Spleen (tissue), 11 donors: Measurements from ENCODE around the gene NLRP1. TPM values are rescaled to one million over a fixed set of nuclear protein-coding genes. Genes with fewer than 3 reads are reported as not detected.

Experiments used
- DNase-seq: peaks from one replicate; pipeline ENCODE4 v3.0.0-alpha.2; 2020
- H3K27ac ChIP-seq, 8 donors: fragments of 200-600 bp; sonication (generic) in 7 of 8; 1 replicate in 4 of 8; 2 replicates in 4 of 8; pipeline versions ENCODE4 v1.5.0 to v1.8.0; 2016 to 2021; ENCODE audit warnings: inconsistent platforms in 4 of 8, mild to moderate bottlenecking in 4 of 8, moderate library complexity in 1 of 8
- H3K27me3 ChIP-seq, 7 donors: fragments of 200-600 bp; sonication (generic) in 6 of 7; replicated peaks in 1 of 7; 1 replicate in 4 of 7; 2 replicates in 3 of 7; pipeline versions ENCODE4 v1.5.0 to v1.8.0; 2016 to 2021; ENCODE audit warnings: inconsistent platforms in 3 of 7, mild to moderate bottlenecking in 1 of 7
- H3K36me3 ChIP-seq, 6 donors: fragments of 200-600 bp; sonication (generic) in 5 of 6; 1 replicate in 4 of 6; 2 replicates in 2 of 6; pipeline versions ENCODE4 v1.5.0 to v1.8.0; 2016 to 2021; ENCODE audit warnings: inconsistent platforms in 2 of 6
- H3K4me1 ChIP-seq, 6 donors: fragments of 200-600 bp; sonication (generic) in 5 of 6; 1 replicate in 3 of 6; 2 replicates in 3 of 6; pipeline versions ENCODE4 v1.5.0 to v1.8.0; 2016 to 2021; ENCODE audit warnings: inconsistent platforms in 3 of 6
- H3K4me3 ChIP-seq, 8 donors: fragments of 200-600 bp; sonication (generic) in 7 of 8; 1 replicate in 4 of 8; 2 replicates in 4 of 8; pipeline versions ENCODE4 v1.5.0 to v1.8.0; 2016 to 2021; ENCODE audit warnings: inconsistent platforms in 4 of 8, mild to moderate bottlenecking in 4 of 8, moderate library complexity in 2 of 8
- H3K9me3 ChIP-seq, 8 donors: fragments of 200-600 bp; sonication (generic) in 7 of 8; 1 replicate in 4 of 8; 2 replicates in 4 of 8; pipeline versions ENCODE4 v1.5.0 to v1.8.0; 2016 to 2021; ENCODE audit warnings: inconsistent platforms in 4 of 8
- CTCF ChIP-seq, 11 experiments: fragments of 200-600 bp in 7 of 11; fragments of 450-650 bp in 4 of 11; sonication (generic) in 4 of 11; IDR thresholded peaks in 8 of 11; conservative IDR thresholded peaks in 3 of 11; 1 replicate in 7 of 11; 2 replicates in 4 of 11; pipeline versions ENCODE4 v1.4.0 to v1.8.0; 2016 to 2021; ENCODE audit warnings: antibody characterized with exemption in 11 of 11, inconsistent platforms in 4 of 11, mild to moderate bottlenecking in 1 of 11
- POLR2A ChIP-seq, 3 donors: fragments of 450-650 bp; IDR thresholded peaks; one replicate each; pipeline ENCODE4 v1.5.1; 2017; ENCODE audit warnings: antibody characterized with exemption in 3 of 3, mild to moderate bottlenecking in 1 of 3
- POLR2AphosphoS5 ChIP-seq, 3 donors: sonication (generic); formaldehyde crosslinking; IDR thresholded peaks; one replicate each; pipeline ENCODE4 v1.5.1; 2017; ENCODE audit warnings: antibody characterized with exemption in 3 of 3
- WGBS, 5 donors: extraction: QIAGEN DNeasy Blood & Tissue Kit in 3 of 5; methylation state at CpG; one replicate each; pipeline versions ENCODE4 v1.1.5 to v1.1.7; 2013 to 2018; 5-methylcytosine and 5-hydroxymethylcytosine counted together
- intact Hi-C: fragments of 100-400 bp; cut with DNase I; formaldehyde crosslinking; loops from one replicate; pipeline ENCODE4 v1.15.0; 2023; ENCODE audit warnings: low total_unique reads
- polyA plus RNA-seq, 3 donors: library from polyadenylated mRNA; stranded (reverse); fragments of 200-250 nt; gene quantifications; one replicate each; pipeline ENCODE4 v1.2.1, GENCODE V29; 2013
- total RNA-seq, 7 donors: library from RNA; depleted of rRNA in 3 of 7; stranded (reverse); fragments of >200 nt in 3 of 7; fragmentation: NEBNext Ultra II Directional in 4 of 7; extraction: Animal tissue kit (Norgen Biotek cat#: 25700) in 4 of 7; gene quantifications; one replicate each; pipeline versions ENCODE4 v1.1.0 to v1.2.1, GENCODE V29; 2016 to 2021
- donor health status: healthy with polysubstance abuse.
- donor health status: DM: no; HTN: no; CAD: no; lungs with moderate emphysema.
- donor health status: DM: no; HTN: no; CAD: no.
- donor health status: Bipolar disorder and iron deficiency.
- donor health status: healthy.
- donor health status: DM: no; HTN: no; CAD: no.
- donor health status: DM: yes; HTN: yes; CAD: no.

NLRP1 gene
- total and polyA plus RNA-seq, 10 donors: 34.7 to 145 (median 76.7) TPM

GRCh38 chr17:5571281-5571680 lies 13.0 kb downstream of the NLRP1 start:
- Histone ChIP-seq H3K4me1 (peaks cover 0 to 18% (median 0%) of the 10 kb centered on the region in 6 donors), H3K36me3 (peaks cover 0 to 74% (median 30%) of the 10 kb centered on the region in 6 donors), H3K27ac (no peak overlapping the region), H3K9me3 (peaks cover 0 to 19% (median 11%) of the 10 kb centered on the region in 8 donors), H3K27me3 (no peaks in the 10 kb centered on the region), H3K4me3 (no peak overlapping the region)
- WGBS, 5 donors: 95 to 100% (median 100%) methylated on average over 1 of the region's 1 CpG
- intact Hi-C loops: no loop called here
- DNase-seq: no peak
- no peak for TF ChIP-seq CTCF (IDR thresholded peaks at IDR 0.05 in 8 of 11, conservative IDR thresholded peaks at IDR 0.05 in 3 of 11)
- TF ChIP-seq POLR2AphosphoS5 (IDR thresholded peaks at IDR 0.05): no peak
- TF ChIP-seq POLR2A (IDR thresholded peaks at IDR 0.05): no peak

GRCh38 chr17:5565808-5566207 lies 18.5 kb downstream of the NLRP1 start:
- TF ChIP-seq CTCF (IDR thresholded peaks at IDR 0.05 in 8 of 11, conservative IDR thresholded peaks at IDR 0.05 in 3 of 11) (no peak), POLR2AphosphoS5 (IDR thresholded peaks at IDR 0.05) (no peak)
- Histone ChIP-seq H3K4me1 (peaks cover 0 to 3% (median 0%) of the 10 kb centered on the region in 6 donors), H3K4me3 (no peak overlapping the region), H3K9me3 (no peaks in the 10 kb centered on the region), H3K27me3 (no peaks in the 10 kb centered on the region), H3K36me3 (peaks cover 0 to 50% (median 10%) of the 10 kb centered on the region in 6 donors), H3K27ac (no peak overlapping the region)
- DNase-seq: no peak
- intact Hi-C loops: no loop called here
- WGBS, 5 donors: 91 to 100% (median 97%) methylated on average over 2 of the region's 2 CpGs

GRCh38 chr17:5563456-5563855 lies 20.9 kb downstream of the NLRP1 start:
- Histone ChIP-seq H3K27ac (no peak overlapping the region), H3K9me3 (no peaks in the 10 kb centered on the region), H3K4me3 (no peak overlapping the region), H3K27me3 (no peaks in the 10 kb centered on the region), H3K36me3 (peaks cover 0 to 65% (median 30%) of the 10 kb centered on the region in 6 donors), H3K4me1 (no peaks in the 10 kb centered on the region)
- DNase-seq: no peak
- 87 to 96% (median 90%) methylated on average over 2 of the region's 2 CpGs for WGBS, 5 donors
- TF ChIP-seq CTCF (IDR thresholded peaks at IDR 0.05 in 8 of 11, conservative IDR thresholded peaks at IDR 0.05 in 3 of 11) (no peak), POLR2AphosphoS5 (IDR thresholded peaks at IDR 0.05) (no peak), POLR2A (IDR thresholded peaks at IDR 0.05) (no peak)
- intact Hi-C loops: no loop called here

DNA sequence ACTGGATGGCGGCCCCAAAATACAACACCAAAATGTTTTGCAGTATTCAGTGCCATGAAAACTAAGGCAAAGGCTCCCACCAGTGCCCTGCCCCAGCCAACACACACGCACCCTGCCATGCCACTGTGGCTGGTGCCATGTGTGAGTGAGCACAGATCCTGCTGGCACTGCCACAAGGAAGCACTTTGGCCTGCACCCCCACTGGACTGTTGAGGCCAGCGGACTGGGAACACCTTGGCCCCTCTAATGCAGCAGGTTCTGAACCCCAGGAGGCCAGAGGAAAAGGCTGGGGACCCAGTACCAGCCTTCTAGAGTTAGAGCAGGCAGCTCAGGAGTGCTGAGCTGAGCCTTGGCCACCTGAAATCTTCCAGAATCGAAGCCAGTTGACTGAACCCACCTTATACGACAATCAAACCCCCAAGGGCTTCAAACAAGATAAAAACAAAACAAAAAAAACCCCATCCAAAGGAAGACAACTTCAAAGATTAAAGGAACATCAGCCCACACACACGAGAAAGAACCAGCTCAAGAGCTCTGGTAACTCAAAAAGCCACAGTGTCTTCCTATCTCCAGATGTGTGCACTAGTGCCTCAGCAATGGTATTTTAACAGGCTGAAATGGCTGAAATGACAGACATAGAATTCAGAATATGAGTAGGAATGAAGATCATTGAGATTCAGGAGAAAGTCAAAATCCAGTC lies 21.5 kb downstream of the NLRP1 start:
- Histone ChIP-seq H3K27me3 (no peaks in the 10 kb centered on the region), H3K9me3 (no peaks in the 10 kb centered on the region), H3K36me3 (peaks cover 0 to 65% (median 34%) of the 10 kb centered on the region in 6 donors), H3K4me3 (no peak overlapping the region), H3K4me1 (no peaks in the 10 kb centered on the region), H3K27ac (no peak overlapping the region)
- 76 to 89% (median 86%) methylated on average over 4 to 6 of the region's 6 CpGs for WGBS, 5 donors
- intact Hi-C loops: no loop called here
- TF ChIP-seq POLR2A (IDR thresholded peaks at IDR 0.05) (no peak), POLR2AphosphoS5 (IDR thresholded peaks at IDR 0.05) (no peak)
- no peak for DNase-seq
